A549 (cell line): ENCODE data around the gene PMPCA.

Experiments used
- CTCF ChIP-seq: fragments of >200 bp; sonication (Bioruptor Twin); formaldehyde crosslinking; IDR thresholded peaks from 3 replicates; pipeline ENCODE4 v1.5.1; 2016
- ELK1 ChIP-seq: fragments of 150-350 bp; IDR thresholded peaks from 2 replicates; pipeline ENCODE4 v1.6.1; 2014; ENCODE audit warnings: low read depth, mild to moderate bottlenecking, low read length
- ESRRA ChIP-seq: fragments of 150-350 bp; IDR thresholded peaks from 2 replicates; pipeline ENCODE4 v1.6.1; 2014; ENCODE audit warnings: mild to moderate bottlenecking, low read length, borderline replicate concordance
- KDM1A ChIP-seq: fragments of 200-600 bp; sonication (generic); IDR thresholded peaks from 2 replicates; pipeline ENCODE4 v1.6.1; 2016; ENCODE audit warnings: low read depth, mild to moderate bottlenecking
- KDM5A ChIP-seq: fragments of 200-600 bp; sonication (generic); IDR thresholded peaks from 2 replicates; pipeline ENCODE4 v1.6.1; 2016; ENCODE audit warnings: antibody characterized with exemption, mild to moderate bottlenecking
- MAFK ChIP-seq: fragments of 450-650 bp; IDR thresholded peaks from 2 replicates; pipeline ENCODE4 v1.6.1; 2014; ENCODE audit not compliant: partially characterized antibody
- MAX ChIP-seq: IDR thresholded peaks from 2 replicates; pipeline ENCODE4 v1.6.1; 2012
- POLR2A ChIP-seq: IDR thresholded peaks from 2 replicates; pipeline ENCODE4 v1.6.1; 2012; ENCODE audit warnings: mild to moderate bottlenecking, low read length
- RAD21 ChIP-seq, 2 experiments: fragments of >200 bp in 1 of 2; sonication (Bioruptor Twin) in 1 of 2; formaldehyde crosslinking in 1 of 2; IDR thresholded peaks in 1 of 2; conservative IDR thresholded peaks in 1 of 2; 2 replicates in 1 of 2; 3 replicates in 1 of 2; pipeline ENCODE4 v1.6.1; 2012 to 2018; ENCODE audit warnings: inconsistent platforms in 1 of 2
- TP53 ChIP-seq: fragments of 250-450 bp; sonication (Bioruptor Pico); IDR thresholded peaks from 2 replicates; pipeline ENCODE4 v1.5.0; 2021; ENCODE audit warnings: mild to moderate bottlenecking, moderate library complexity

GRCh38 chr9:136400038-136400834 is 10.2 kb upstream of the PMPCA start, which contains the start of gene SNAPC4:
- TF ChIP-seq POLR2A (peak; percentile 92), ELK1 (0 out of 2 replicates have a peak, but pooled peaks have one; percentile 21), CTCF (peak; percentile 93), RAD21 (conservative IDR thresholded peaks at IDR 0.05 in 1 of 2, IDR thresholded peaks at IDR 0.05 in 1 of 2) (peak; percentile 54 to 80; a peak in 4 of 5 replicates), TP53 (no peak), MAX (peak; percentile 69), MAFK (no peak), ESRRA (no peak), KDM5A (no peak), KDM1A (no peak)
